GM19468 (cell line): ENCODE measurements around the gene KLK8.

Experiments used
- ATAC-seq: cut with Tn5 transposase; IDR thresholded peaks from one replicate; pipeline ENCODE4 v1.9.1; 2021; ENCODE audit warnings: mild to moderate bottlenecking, moderate library complexity, moderate number of reproducible peaks; ENCODE audit not compliant: unreplicated experiment; ENCODE audit errors: extremely low read depth

KLK8 gene, protein sequence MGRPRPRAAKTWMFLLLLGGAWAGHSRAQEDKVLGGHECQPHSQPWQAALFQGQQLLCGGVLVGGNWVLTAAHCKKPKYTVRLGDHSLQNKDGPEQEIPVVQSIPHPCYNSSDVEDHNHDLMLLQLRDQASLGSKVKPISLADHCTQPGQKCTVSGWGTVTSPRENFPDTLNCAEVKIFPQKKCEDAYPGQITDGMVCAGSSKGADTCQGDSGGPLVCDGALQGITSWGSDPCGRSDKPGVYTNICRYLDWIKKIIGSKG

DNA sequence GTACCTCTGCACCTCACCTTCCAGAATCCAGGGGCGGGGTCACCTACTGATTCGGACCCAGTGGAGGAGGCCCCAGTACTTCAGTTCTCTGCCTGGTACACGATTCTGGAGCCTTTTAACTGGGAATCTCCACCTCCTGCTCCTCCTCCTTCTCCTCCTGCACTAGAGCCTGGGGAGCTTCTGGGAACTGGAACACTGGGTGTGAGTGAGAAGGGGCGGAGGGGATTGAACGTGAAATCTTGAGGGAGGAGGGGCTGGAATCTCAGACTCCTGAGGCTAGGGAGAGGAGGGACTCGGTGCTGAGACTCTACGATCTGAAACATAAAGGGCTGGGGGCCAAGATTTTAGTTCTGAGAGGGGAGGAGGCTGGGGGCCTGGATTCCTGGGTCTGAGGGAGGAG is at the start of gene KLK8:
Gene KLK8, minus strand, starts transcription at position 90 of the 400 bp plus-strand sequence. CDS start 437 bp downstream, outside the sequence.
- ATAC-seq = no peak

DNA sequence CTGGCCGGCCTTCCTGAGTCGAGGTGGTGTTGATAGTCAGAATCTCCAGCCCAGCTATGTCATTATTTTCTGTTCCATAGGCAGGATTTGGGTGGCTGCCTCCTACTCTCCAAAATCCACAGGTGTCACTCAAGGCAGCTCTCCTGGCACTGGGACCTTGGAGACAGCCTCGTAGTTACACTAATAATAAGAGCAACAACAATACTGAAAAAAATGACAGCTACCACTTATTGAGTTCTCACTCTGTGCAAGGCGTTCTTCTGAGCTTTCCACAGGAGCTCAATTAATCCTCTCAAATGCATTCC is 45.6 kb upstream of the KLK8 start:
- ATAC-seq = no peak

DNA sequence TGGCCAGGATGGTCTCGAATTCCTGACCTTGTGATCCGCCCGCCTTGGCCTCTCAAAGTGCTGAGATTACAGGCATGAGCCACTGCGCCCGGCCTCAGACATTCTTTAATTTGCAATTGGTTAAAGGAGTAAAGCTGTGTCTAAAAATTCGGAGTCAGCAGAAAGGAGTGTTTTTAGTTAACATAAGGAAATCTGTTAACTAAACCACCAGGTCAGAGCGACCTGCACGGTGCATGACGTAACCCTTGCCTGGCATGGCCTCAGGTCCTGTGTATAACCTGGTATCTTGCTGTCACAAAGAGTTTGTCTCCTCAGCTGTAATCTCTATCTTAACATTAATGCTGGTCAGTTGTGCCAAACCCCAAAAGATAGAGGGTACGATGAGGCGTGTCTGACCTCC is 42.9 kb upstream of the KLK8 start:
- ATAC-seq = no peak

DNA sequence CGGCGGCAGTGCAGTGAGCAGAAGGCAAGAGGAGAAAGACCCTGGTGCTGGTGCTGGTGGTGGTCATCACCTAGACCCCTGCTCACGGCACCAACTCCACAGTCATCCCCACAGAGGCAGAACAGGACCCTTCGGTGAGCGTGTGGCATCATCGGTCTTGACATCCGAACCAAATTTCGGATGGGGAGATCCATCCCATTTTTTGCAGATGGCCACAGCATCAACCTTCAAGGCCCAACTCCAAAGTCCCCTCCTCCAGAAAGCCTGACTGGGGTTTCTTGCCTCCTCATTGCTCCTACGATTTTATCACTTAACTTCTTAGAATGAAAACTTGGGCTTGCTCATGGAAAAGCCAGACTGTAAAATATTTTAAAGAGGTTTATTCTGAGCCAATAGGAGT is 42.1 kb upstream of the KLK8 start:
- no peak for ATAC-seq

DNA sequence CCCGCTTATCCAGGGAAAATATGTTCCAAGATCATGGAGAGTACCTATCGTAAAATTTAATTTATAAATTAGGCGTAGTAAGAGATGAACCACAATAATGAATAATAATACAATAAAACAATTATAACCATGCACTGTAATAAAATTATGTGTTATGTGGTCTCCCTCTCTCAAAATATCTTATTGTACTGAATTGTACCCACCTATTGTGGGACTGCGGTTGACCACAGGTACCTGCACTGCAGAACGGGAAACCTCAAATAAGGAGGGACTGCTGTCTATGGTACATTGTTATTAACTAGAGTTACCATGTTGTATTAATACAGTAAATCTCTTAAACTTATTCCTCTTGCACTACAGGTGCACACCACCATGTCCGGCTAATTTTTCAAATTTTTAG is 38.7 kb upstream of the KLK8 start:
- ATAC-seq = no peak

DNA sequence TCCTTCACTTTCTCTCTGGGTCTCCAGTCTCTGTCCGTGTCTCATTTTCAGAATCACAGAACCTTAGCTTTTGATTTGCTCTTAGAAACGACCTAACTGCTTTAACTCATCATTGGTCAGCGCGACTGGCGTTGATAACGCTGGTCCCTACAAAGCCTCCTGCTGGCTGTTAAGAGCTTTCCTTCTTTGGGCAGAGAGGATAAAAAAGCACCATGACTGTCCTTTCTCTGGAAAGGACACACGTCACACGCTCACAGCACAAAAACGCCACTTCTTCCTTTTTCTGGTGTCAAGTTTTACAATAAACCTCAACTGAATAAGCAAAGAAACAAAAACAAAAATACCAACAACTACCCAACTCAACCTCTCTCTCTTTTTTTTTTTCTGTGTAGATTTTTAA is 35.1 kb upstream of the KLK8 start:
- ATAC-seq = no peak

DNA sequence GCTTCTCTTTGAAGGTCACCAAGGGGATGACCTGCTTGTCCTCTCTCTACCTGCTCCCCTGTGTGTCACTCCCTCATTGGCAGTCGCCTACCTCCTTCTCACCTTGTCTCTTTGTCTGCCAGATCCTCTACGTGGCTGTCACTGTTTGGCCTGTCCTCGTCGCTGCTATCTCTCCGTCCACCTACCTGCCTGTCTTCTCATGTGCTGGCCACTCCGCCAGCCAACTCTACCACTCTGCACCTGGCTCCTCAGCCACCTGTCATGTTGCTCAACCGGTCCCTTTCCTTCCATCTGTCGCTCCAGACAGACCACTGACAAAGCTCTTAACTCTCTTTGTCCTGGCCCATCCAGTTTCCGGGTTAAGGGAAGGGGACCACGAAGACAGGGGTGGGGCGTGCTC is 33.3 kb upstream of the KLK8 start, which contains the start of gene KLK12:
Gene KLK12, minus strand, starts transcription at position 299 of the 400 bp plus-strand sequence. CDS start 381 bp downstream, outside the sequence.
- ATAC-seq = no peak

DNA sequence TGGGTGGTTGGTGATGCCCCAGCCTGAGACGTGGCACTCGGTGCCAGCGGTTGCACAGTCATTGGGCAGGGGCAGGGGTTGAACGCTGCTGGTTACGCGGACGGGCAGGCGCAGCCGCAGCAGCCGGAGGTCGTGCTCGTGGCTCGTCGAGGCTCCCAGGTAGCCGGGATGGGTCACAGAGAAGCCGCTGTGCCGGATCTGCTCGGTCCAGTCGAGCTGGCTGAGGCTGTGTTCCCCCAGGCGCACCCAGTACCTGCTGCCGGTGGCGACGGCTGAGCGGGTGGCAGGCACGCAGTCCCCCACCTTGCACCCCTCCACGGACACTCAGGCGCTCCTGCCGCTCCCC is 30.4 kb upstream of the KLK8 start:
- ATAC-seq = no peak

DNA sequence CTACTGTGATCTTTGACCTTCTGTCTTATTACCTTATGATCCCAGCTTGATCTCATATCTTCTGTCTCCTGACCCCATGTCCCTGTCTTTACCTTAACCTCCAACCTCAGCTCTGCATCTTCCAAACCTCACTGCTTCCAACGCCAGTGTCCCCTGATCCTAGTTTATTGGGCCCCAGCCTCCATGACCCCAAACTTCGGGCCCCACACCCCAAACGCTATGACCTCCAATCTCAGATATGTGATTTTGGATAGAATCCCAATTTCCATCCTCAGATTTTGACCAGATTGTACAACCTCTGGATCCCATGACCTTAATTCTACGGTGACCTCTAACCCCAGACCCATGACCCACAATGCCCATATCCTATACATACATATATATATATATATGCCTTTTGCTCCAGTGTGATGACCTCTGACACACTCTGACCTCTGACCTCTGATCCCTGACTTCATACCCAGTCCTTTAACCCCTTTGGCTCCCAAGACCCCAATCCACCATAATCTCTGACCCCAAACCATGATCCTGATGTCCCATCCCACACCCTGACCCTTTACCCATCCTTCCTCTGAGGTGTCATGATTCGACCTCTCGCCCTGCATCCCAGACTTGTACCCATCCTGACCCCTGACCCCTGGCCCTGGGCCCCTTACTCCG is 29.9 kb upstream of the KLK8 start:
- ATAC-seq = no peak

DNA sequence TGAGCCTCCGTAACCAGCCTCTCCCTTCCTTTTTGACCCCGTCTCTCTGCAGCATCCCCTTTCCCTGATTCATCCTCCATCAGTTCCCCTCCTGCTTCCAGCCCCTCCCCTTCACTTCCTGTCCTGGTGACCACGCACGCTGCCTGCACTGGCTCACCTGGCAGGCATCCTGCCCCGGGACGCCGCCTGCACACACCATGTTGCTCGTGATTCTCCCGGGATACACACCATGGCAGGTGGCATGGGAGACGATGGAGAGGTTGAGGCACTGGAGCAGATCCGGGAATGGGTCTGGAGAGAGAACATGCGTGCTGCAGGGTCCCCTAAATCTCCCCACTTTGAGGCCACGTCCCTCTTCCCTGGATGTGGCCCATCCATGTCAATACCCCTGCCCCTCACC is 29.2 kb upstream of the KLK8 start:
- no peak for ATAC-seq

DNA sequence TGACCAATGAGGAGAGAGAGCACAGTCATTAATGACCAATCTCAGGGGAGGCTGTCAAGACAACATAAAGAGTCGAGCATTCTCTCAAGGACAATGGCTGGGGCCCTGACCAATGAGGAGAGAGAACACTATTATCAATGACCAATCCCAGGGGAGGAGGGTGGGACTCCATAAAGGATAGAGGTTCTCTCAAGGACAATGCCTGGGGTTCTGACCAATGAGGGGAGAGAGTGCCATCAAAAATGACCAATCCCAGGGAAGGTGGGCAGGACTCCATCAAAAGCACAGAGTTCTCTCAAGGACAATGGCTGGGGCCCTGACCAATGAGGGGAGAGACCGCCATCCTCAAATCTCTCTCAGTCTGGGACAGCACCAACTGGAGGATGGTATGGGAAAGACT is 28.3 kb upstream of the KLK8 start:
- no peak for ATAC-seq

DNA sequence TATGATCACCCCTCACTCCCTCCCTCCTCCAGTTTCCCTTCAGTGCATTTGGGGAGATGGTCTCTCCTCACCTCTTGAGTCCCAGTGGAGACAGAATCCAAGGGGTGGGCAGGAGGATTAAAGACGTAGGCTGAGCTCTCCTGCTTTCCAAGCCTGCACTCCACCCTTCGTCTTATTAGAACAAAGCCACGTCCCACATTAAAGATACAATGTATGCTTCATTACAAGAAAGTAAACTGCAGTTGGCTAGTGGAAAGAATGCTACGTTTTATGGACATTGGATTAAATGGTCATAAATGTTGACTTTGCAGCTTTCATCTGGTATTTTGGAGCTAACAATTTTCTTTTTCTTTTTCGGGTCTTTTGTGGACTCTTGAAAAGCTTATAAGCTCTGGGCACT is 26.5 kb upstream of the KLK8 start:
- no peak for ATAC-seq

DNA sequence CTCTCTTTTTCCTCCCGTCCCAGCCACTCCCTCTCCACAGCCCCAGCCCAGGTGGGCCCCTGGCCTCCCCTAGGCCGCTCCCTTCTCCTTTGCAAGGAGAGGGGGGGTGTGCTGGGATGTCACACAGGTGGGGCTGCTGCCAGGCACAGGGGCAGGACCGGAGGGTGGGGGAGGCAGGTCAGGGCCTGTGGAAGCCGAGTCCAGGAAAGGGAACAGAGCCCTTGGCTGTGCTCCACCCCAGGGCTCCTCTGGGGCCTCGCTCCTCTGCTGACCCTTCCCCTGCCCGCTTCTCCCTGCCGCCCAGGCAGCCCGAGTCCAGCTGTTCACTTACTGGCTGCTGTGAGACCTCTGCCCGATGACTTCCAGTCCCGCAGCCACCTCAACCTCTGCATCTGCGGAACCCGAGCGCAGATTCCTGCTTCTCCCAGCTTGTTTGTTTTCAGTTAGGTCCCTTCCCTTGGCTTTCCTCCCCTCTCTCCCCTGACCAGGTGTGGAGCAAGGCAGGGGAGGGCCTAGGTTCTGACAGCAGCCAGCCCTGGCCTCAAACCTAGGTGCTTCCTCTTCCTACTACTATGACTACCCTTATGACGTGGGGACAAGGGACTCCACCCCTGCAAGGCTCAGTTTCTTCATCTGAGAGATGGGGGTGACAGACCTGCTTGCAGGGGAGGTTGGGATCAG is 25.9 kb upstream of the KLK8 start:
- no peak for ATAC-seq

DNA sequence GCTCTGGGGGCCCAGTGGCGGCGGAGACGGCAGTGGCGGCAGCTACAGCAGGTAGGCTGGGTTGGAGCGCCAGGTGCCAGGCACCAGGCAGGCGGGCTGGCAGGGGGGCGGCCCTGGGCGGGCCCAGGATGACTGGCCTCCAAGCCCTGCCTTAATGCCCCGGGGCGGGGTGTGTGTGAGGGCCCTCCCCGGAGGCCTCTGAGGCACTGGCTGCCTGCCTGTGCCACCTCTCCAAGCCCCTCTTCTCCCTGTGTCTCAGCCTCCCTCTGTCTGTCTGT is 25.1 kb upstream of the KLK8 start, which contains the start of gene KLK11:
Gene KLK11, minus strand, starts transcription at position 63 of the 278 bp plus-strand sequence. CDS start 985 bp downstream, outside the sequence.
- no peak for ATAC-seq

DNA sequence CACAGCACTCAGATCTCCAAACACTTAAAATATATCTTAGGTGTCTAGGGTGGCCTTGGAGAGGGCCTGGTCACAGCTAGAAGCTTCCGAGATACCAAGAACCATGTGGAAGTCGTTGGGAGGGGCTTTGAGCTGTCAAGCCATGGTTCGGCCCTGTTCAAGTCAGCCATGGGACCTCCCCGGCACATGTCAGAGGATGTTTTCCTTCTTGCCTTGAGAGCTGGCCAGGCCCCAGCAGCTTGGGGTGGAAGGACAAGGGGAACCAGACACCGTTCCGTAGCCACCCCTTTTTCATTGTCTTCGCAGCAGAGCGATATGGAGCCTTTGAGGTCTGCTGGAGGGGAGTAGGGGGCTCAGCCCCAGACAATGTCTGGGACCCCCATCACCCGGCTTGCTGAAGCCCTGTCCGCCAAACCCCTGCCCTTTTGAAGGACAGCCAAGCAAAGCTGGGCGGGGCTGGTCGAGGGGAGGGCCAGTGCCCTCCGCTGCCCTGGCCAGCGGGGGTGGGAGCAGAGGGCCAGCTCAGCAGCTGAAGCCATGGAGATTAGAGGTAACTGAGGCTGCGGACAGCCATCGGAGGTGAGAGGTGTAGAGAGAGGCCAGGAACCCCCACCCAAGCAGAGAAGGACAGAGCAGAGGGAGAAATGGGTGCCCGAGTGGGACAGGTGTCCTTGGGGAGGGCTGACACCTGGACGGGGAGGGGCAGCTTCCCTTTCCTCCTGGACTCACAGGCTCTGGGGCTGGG is 24.6 kb upstream of the KLK8 start:
- ATAC-seq = no peak

DNA sequence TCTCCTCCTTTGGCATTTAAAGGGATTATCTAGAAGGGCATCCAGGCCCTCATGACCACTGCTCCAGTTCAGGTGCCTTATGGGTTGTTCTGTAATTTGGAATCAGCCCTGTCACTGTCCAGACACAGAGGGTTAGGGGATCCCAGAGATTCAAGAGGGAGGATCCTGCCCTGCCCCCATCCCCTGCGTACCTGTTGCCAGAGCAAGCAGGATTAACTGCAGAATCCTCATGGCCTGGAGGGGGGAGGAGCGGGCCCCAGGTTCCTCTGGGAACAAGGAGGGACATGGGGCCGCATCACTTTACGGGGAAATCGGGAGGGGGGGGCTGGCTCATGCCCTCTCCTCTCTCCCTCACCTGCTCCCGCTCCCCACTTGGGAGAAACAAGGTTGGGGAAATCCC is 24.0 kb upstream of the KLK8 start:
- no peak for ATAC-seq

DNA sequence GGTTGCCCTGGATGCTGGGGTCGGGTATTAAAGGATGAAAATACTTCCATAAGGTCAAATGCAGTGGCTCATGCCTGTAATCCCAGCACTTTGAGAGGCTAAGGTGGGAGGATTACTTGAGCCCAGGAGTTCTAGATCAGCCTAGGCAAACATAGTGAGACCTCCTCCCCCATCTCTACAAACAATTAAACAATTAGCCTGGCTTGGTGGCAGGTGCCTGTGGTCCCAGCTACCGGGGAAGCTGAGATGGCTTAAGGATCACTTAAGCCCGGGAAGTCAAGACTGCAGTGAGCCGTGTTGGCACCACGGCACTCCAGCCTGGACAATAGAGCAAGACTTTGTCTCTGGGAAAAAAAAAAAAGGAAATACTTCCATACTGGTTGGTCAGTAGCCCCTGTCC is 23.5 kb upstream of the KLK8 start:
- no peak for ATAC-seq

DNA sequence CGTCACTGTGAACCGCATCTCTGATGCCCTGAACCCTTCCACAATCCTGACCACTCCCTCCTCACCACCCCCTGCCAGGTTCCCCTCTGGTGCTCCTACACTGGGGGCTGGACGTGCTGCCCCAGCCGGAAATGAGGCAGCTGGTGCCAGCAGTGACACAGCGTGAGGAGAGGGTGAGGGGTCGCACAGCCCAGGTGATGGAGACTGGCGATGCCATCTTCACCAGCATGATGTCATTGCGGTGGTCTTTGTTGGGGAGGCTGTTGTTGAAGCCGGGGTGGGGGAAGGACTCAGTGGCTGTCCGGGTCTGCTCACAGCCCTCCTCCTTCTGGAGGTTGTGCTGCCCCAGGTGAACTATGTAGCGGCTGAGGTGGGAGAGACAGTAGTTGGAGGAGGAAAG is 22.5 kb upstream of the KLK8 start:
- ATAC-seq = no peak

DNA sequence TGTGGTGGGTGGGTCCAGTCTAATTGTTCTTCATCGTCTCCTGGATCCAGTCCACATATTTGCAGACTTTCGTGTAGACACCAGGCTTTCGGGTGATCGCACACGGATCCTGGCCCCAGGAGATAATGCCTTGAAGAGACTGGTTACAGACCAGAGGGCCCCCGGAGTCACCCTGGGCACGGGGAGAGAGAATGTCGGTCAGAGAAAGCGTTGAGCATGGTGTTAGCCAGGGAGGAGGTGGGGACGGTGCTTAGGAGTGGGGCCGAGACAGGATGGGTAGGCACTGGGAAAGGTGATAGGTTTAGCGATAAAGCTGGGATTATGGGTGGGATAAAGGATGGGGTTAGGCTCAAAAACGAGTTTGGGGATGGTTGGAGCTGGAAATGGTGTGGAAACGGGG is 21.1 kb upstream of the KLK8 start:
- ATAC-seq = no peak

DNA sequence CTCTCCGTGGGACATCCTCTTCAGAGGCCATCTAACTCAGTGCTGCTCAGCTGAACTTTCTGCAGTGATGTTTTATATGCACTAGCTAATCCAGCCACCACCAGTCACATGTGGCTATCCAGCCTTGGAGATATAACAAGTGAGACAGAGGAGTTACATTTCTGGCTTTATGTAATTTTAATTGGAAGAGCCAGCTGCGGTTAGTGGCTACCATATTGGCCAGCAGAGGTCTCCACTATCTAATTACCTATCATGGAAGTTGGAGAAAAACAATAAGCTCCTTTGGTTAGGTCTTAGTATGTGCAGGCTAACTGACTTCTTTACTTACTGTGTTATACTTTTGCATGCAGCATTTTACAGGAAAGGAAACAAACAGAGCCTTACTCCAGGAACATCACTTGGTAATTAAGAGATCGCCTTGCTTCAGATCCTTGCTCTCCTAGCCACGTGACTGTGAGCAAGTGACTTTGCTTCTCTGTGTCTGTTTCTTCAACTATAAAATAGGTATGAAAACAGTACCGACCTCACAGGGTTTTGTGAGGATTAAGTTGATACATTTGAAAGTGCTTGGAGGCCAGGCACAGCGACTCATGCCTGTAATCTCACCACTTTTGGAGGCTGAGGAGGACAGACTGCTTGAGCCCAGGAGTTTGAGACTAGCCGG is 19.7 kb upstream of the KLK8 start:
- ATAC-seq = no peak

DNA sequence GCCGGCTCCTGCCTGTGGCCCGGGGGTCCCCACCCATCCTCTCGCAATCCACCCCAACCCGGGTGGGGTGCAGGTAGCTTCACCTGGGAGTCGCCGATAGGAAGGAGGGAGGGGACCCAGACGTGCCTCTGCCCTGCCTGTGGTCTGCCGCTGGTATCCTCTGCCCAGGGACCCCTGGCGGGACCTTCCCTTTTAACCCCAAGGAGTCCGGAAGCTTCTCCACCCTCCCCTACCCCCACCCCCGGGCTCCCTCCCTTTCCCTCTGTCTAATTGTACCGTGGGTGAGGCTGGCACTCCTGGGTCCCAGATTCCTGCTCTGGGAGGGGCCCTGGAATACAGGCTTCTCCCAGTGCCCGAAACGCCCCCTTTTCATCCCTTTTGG is 18.1 kb upstream of the KLK8 start, which contains the start of gene KLK10:
Gene KLK10, minus strand, starts transcription at position 166 of the 382 bp plus-strand sequence. CDS start 579 bp downstream, outside the sequence.
- no peak for ATAC-seq
